Psoas muscle (tissue), 8 donors: ENCODE results near the gene IQCF2. TPM values are rescaled to one million over a fixed set of nuclear protein-coding genes. Genes with fewer than 3 reads are reported as not detected.

ENCODE experiments used
- ATAC-seq, 4 donors: fragments of 200-7000 bp; cut with Tn5 transposase; one replicate each; pipeline ENCODE4 v1.9.1; 2020; ENCODE audit warnings: moderate library complexity in 3 of 4, mild to moderate bottlenecking in 2 of 4
- DNase-seq, 2 donors: peaks; one replicate each; pipeline ENCODE4 v3.0.0-alpha.2; 2020
- H3K27ac ChIP-seq: fragments of 200-600 bp; one replicate; pipeline ENCODE4 v1.8.0; 2022
- H3K27me3 ChIP-seq, 3 donors: fragments of 200-600 bp in 1 of 3; one replicate each; pipeline versions ENCODE4 v1.6.1 to v1.8.0; 2013 to 2022; ENCODE audit warnings: low read length in 2 of 3, mild to moderate bottlenecking in 2 of 3, moderate library complexity in 1 of 3; ENCODE audit not compliant: insufficient read depth in 3 of 3
- H3K36me3 ChIP-seq, 2 donors: fragments of 200-600 bp in 1 of 2; one replicate each; pipeline versions ENCODE4 v1.6.1 to v1.8.0; 2013 to 2022; ENCODE audit warnings: low read depth in 1 of 2, mild to moderate bottlenecking in 1 of 2, moderate library complexity in 1 of 2; ENCODE audit not compliant: insufficient read depth in 1 of 2
- H3K4me1 ChIP-seq: fragments of 200-600 bp; one replicate; pipeline ENCODE4 v1.8.0; 2022
- H3K4me3 ChIP-seq: fragments of 200-600 bp; one replicate; pipeline ENCODE4 v1.8.0; 2022; ENCODE audit warnings: mild to moderate bottlenecking
- H3K9me3 ChIP-seq: fragments of 200-600 bp; one replicate; pipeline ENCODE4 v1.8.0; 2022
- WGBS, 3 donors: extraction: QIAGEN DNeasy Blood & Tissue Kit; methylation state at CpG; one replicate each; pipeline versions ENCODE4 v1.1.6 to v1.1.7; 2013; 5-methylcytosine and 5-hydroxymethylcytosine counted together
- intact Hi-C, 2 donors: fragments of 100-400 bp; cut with DNase I; formaldehyde crosslinking; loops; one replicate each; pipeline versions ENCODE4 v1.11.0 to v1.14.2; 2022
- polyA plus RNA-seq, 3 donors: library from polyadenylated mRNA; stranded (reverse); fragments of 200-250 nt; gene quantifications; one replicate each; pipeline ENCODE4 v1.2.3, GENCODE V29; 2013
- total RNA-seq, 4 donors: library from RNA; stranded (reverse); fragmentation: NEBNext Ultra II Directional in 2 of 4; extraction: Animal tissue kit (Norgen Biotek cat#: 25700) in 2 of 4; gene quantifications; one replicate each; pipeline versions ENCODE4 v1.2.1 to v1.2.4, GENCODE V29; 2021 to 2023
- TF ChIP-seq, protein P1 (sequence below): fragments of 200-600 bp; IDR thresholded peaks from one replicate; pipeline ENCODE4 v1.8.0; 2022; ENCODE audit warnings: antibody characterized with exemption
- donor health status: healthy with polysubstance abuse.
- donor health status: DM: no; HTN: no; CAD: no; lungs with moderate emphysema.
- donor health status: Bipolar disorder and iron deficiency.
- donor health status: healthy.
- donor health status: DM: yes; HTN: yes; CAD: no.
- donor health status: DM: no; HTN: no; CAD: no.
- donor health status: DM: no; HTN: no; CAD: no.
- donor health status: DM: yes; HTN: yes; CAD: no.

Gene IQCF2
- total and polyA plus RNA-seq, 7 donors = not detected

DNA sequence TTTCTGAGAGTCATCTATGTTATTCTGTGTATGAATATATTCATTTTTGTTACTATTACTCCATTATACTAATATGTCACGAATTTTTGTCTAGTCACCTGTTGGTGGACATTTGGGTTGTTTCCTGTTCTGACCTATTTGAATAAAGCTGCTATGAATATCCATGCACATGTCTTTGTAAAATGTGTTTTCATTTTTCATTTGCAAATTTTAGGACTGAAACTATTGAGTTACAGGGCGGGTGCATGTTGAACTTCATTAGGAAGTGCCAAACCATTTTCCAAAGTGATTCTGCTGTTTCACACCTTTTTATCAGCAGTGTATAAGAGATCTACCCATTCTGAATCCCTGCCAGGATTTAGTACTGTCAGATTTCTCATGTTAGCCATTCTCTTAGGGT is 44.7 kb upstream of the IQCF2 start:
- no peak for ATAC-seq
- intact Hi-C loops = no loop called here
- WGBS, 3 donors = 80 to 86% (median 81%) methylated on average over 2 of the region's 2 CpGs

DNA sequence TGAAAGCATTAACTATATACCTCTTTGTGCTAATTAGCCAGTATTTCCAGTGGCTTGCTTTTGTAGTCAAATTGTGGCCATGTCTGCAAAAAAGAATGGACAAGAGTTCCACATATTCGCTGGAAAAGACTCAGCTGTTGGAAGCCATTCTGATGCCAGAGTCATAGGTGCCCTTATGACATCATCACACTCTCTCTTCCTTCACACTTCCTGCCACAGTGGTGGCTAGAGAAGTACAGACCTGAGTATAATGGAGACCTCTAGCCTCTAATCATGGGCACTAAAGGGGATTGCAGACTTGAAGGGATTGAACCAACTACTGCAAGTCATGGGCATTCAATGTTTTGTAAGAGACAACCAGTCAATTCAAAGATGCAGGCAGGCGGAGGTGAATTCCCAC is 44.0 kb upstream of the IQCF2 start:
- H3K9me3 ChIP-seq = no peaks in the 10 kb centered on the region
- peaks cover 0 to 24% (median 0%) of the 10 kb centered on the region in 3 donors for H3K27me3 ChIP-seq
- TF ChIP-seq, protein P1, sequence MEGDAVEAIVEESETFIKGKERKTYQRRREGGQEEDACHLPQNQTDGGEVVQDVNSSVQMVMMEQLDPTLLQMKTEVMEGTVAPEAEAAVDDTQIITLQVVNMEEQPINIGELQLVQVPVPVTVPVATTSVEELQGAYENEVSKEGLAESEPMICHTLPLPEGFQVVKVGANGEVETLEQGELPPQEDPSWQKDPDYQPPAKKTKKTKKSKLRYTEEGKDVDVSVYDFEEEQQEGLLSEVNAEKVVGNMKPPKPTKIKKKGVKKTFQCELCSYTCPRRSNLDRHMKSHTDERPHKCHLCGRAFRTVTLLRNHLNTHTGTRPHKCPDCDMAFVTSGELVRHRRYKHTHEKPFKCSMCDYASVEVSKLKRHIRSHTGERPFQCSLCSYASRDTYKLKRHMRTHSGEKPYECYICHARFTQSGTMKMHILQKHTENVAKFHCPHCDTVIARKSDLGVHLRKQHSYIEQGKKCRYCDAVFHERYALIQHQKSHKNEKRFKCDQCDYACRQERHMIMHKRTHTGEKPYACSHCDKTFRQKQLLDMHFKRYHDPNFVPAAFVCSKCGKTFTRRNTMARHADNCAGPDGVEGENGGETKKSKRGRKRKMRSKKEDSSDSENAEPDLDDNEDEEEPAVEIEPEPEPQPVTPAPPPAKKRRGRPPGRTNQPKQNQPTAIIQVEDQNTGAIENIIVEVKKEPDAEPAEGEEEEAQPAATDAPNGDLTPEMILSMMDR = no peak
- DNase-seq = no peak
- no peaks in the 10 kb centered on the region for H3K4me1 ChIP-seq
- 81 to 85% (median 82%) methylated on average over 2 of the region's 2 CpGs for WGBS, 3 donors
- no peaks in the 10 kb centered on the region for H3K36me3 ChIP-seq
- intact Hi-C loops = no loop called here
- ATAC-seq = no peak
- H3K4me3 ChIP-seq = no peak overlapping the region
- H3K27ac ChIP-seq = no peak overlapping the region

More for the DNA sequence above, 44.7 kb upstream of the IQCF2 start:
- Histone ChIP-seq H3K27ac (no peak overlapping the region), H3K4me1 (no peaks in the 10 kb centered on the region), H3K27me3 (peaks cover 0 to 24% (median 0%) of the 10 kb centered on the region in 3 donors), H3K9me3 (no peaks in the 10 kb centered on the region), H3K4me3 (no peak overlapping the region), H3K36me3 (no peaks in the 10 kb centered on the region)
- TF ChIP-seq, protein P1 = no peak
- DNase-seq = no peak

DNA sequence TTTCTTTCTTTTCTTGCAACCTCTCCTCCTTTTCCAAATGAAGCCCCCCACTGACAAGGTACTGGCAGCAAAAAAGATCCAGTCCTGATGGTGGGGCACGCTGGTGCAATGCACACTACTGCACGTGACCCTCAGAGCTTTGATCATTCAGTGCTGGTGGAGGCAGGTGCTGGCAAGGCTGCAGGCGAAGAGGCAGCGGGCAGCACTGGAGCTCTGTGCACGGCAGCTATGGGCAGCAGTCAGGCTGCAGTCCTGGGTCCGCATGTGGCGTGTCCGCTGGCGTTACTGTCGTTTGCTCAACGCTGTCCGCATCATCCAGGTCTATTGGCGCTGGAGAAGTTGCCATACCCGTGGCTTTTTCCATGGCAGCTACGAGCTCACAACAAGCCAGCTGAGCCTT is 42.3 kb upstream of the IQCF2 start:
- WGBS, 3 donors = 85 to 88% (median 85%) methylated on average over 15 of the region's 15 CpGs
- Histone ChIP-seq H3K4me3 (no peak overlapping the region), H3K9me3 (no peaks in the 10 kb centered on the region), H3K27me3 (peaks cover 0 to 31% (median 0%) of the 10 kb centered on the region in 3 donors), H3K27ac (no peak overlapping the region), H3K4me1 (no peaks in the 10 kb centered on the region), H3K36me3 (no peaks in the 10 kb centered on the region)
- DNase-seq (no peak), ATAC-seq (no peak)
- TF ChIP-seq, protein P1 = no peak
- intact Hi-C loops = no loop called here

DNA sequence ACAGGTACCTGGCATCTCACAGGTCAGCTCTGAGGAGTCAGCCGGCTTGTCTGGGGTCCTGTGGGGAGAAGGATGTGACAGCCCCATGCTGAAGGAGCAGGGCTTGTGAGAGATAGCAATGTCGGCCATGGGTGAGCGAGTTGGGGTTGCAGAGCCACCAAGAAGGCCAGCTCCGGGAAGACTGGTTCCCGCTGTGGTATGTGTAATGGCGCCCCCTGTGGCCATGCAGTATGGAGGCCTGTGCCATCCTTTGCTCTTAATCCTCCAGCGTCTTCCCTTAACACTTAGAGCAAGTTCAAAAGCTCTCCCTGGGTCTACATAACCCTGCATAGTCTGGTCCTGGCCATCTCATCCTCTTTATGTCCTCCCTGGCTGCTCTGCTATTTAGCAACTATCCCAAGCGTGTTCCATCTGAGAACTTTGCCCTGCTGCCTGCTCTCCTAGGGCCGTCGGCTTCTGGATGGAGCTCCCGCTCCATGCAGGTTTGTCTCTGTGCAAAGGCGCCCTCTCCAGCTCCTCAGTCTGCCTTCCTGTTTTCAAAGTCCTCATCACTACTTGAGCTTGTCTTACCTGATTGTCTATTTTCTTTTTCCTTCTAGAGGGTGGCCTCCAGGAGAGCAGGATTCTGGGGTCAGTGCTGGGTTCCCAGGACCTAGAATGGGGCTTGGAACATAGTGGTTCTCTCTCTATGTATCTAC is 41.6 kb upstream of the IQCF2 start:
- ATAC-seq = no peak
- H3K27ac ChIP-seq = no peak overlapping the region
- TF ChIP-seq, protein P1 = no peak
- intact Hi-C loops = no loop called here
- H3K27me3 ChIP-seq = peaks cover 0 to 31% (median 0%) of the 10 kb centered on the region in 3 donors
- no peaks in the 10 kb centered on the region for H3K9me3 ChIP-seq
- no peaks in the 10 kb centered on the region for H3K4me1 ChIP-seq
- 41 to 49% (median 43%) methylated on average over 12 of the region's 12 CpGs for WGBS, 3 donors
- no peaks in the 10 kb centered on the region for H3K36me3 ChIP-seq
- H3K4me3 ChIP-seq = no peak overlapping the region
- no peak for DNase-seq

DNA sequence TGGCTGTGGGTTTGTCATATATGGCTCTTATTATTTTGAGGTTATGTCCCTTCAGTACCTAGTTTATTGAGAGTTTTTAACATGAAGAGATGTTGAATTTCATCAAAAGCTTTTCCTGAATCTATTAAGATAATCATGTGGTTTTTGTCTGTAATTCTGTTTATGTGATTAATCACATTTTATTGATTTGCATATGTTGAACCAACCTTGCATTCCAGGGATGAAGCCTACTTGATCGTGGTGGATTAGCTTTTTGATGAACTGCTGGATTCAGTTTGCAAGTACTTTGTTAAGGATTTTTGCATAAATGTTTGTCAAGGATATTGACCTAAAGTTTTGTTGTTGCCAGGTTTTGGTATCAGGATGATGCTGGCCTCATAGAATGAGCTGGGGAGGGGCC is 33.1 kb upstream of the IQCF2 start:
- no peaks in the 10 kb centered on the region for H3K36me3 ChIP-seq
- 63 to 90% (median 74%) methylated on average over 1 of the region's 1 CpG for WGBS, 3 donors
- ATAC-seq = no peak
- no peaks in the 10 kb centered on the region for H3K4me1 ChIP-seq
- peaks cover 0 to 1% (median 0%) of the 10 kb centered on the region in 3 donors for H3K27me3 ChIP-seq
- H3K4me3 ChIP-seq = no peak overlapping the region
- peaks cover 4% of the 10 kb centered on the region for H3K9me3 ChIP-seq
- intact Hi-C loops = no loop called here
- DNase-seq = no peak
- H3K27ac ChIP-seq = no peak overlapping the region
- TF ChIP-seq, protein P1 = no peak
